ENCODE data around the gene DRP2.
A peak's percentile ranks its signal among the peaks of the same experiment; 100 is the strongest.
"Not testable (repeated sequence)": the region's sequence is repeated elsewhere in the genome, so short reads cannot be mapped to it uniquely, and the experiment has no call there.

The DRP2 gene

GRCh38 chrX:101219116-101219863 lies at the start of gene DRP2:
DRP2 (plus strand) TSS chrX:101219786; CDS start chrX:101231648, 11,862 bp downstream.
- no peak for DNase-seq
- no peak for TF ChIP-seq POLR2A (IDR thresholded peaks at IDR 0.05; ENCODE audit: low read length)
- no peak for TF ChIP-seq GATA1 (IDR thresholded peaks at IDR 0.05; ENCODE audit: low read depth, low read length)

DNA sequence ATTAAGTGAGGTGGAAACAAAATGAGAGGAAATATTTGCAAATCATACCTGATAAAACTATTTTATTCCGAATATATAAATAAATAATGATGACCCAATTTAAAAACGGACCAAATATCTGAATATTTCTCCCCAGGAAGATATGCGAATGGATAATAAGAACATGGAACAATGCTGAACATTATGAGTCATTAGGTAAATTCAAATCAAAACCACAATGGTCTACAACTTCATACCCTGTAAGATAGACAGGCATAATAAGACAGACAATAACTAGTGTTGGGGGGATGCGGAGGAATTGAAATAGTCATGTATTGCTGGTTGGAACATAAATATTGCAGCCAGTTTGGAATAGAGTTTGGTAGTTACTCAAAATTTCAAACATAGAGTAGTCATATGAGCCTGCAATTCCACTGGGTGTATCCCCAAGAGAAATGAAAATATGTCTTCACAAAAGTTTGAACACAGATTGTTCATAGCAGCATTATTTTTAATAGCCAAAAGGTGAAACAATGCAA lies 47.6 kb upstream of the DRP2 start:
- no peak for DNase-seq
- TF ChIP-seq POLR2A (IDR thresholded peaks at IDR 0.05; ENCODE audit: low read length) (no peak), GATA1 (IDR thresholded peaks at IDR 0.05; ENCODE audit: low read depth, low read length) (no peak)

GRCh38 chrX:101176439-101176838 lies 43.1 kb upstream of the DRP2 start:
- TF ChIP-seq GATA1 (IDR thresholded peaks at IDR 0.05; ENCODE audit: low read depth, low read length): no peak
- no peak for TF ChIP-seq POLR2A (IDR thresholded peaks at IDR 0.05; ENCODE audit: low read length)
- no peak for DNase-seq

GRCh38 chrX:101184876-101185275 lies 34.7 kb upstream of the DRP2 start:
- not testable (repeated sequence) for DNase-seq

- DNase-seq: not testable (repeated sequence)
Measured at GRCh38 chrX:101187961-101188360, 31.6 kb upstream of the DRP2 start.

GRCh38 chrX:101190736-101191135 lies 28.9 kb upstream of the DRP2 start:
- TF ChIP-seq GATA1 (IDR thresholded peaks at IDR 0.05; ENCODE audit: low read depth, low read length) (no peak), POLR2A (IDR thresholded peaks at IDR 0.05; ENCODE audit: low read length) (no peak)
- no peak for DNase-seq

DNA sequence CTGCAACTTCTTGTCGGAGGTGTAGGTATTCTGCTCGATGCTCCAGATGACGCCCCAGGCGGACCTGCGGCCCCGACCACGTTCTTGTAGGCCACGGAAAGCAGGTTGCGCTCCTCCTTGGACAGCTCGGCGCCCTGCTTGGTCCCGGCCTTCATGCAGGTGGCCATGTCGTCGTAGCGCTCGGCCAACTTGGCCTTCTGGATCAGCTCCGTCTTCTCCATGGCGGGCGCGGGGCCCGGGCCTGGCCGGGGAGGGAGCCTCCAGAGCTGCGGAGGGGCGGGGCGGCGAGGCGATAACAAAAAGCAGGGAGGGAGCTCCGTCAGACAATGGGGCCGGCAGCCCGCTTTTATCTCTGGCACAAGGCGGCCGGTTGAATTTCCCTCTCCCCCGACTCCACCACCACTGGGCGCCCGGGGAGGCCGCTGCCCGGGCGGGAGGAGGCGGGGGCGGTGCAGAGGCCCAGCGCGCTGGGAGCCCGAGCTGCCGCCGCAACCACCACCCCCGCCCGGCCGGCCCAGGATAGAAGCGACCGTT lies 28.3 kb upstream of the DRP2 start:
- TF ChIP-seq GATA1 (IDR thresholded peaks at IDR 0.05; ENCODE audit: low read depth, low read length): no peak
- TF ChIP-seq POLR2A (IDR thresholded peaks at IDR 0.05; ENCODE audit: low read length): no peak
- peak; percentile 67 to 85 for DNase-seq

DNA sequence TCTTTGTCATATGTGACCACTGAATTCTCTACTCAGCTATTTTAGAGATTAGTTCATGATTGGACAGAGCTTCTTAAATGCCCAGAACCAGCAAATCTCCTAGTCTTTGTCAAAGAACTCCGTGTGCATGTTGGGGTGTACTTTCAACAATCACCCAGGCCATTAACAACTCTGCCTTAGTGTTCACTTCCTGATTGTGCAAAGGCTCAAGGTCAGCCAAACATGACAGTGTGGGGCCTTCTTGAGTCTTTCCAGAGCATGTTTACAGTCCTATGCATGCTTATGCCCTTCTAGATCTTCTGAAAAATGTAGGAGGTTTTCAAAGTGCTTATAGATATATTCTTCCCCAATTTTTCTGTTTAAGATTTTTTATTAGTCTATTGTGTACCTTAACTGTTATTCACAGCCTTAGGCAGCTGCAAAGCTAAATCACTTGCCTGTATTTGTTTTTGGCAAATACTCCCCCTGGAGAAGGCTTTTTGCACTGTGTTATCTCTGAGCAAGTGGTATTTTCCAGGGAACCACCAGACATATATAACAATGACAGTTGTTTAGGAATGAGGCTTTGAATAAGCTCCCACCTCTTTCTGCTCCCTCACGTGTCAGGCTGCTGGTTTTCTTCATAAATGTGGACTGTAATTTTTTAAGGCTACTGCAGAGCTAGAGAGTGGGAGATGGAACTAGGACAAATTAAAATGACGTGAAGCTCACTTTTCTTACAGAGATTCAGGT lies 24.0 kb upstream of the DRP2 start:
- DNase-seq: no peak
- no peak for TF ChIP-seq POLR2A (IDR thresholded peaks at IDR 0.05; ENCODE audit: low read length)

- DNase-seq: no peak
- no peak for TF ChIP-seq GATA1 (IDR thresholded peaks at IDR 0.05; ENCODE audit: low read depth, low read length)
- no peak for TF ChIP-seq POLR2A (IDR thresholded peaks at IDR 0.05; ENCODE audit: low read length)
Measured at GRCh38 chrX:101203761-101204351, 15.7 kb upstream of the DRP2 start.

DNA sequence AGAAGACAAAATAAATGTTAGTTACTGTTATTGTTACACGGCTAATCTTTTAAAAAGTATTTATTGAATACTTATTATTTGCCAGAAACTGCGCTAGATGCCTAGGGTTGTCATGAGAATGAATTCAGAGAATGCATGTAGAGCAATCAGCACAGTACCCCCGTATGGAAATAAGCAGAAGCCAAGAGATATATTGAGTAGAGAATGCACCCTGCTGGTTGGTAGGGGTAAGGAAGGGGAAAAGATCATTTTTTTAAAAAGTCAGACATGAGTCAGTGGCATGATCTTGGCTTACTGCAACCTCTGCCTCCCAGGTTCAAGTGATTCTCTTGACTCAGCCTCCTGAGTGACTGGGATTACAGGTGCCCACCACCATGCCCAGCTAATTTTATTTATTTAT lies 13.1 kb upstream of the DRP2 start:
- DNase-seq: peak; percentile 24 to 26

GRCh38 chrX:101208152-101208905 lies 11.3 kb upstream of the DRP2 start:
- no peak for TF ChIP-seq POLR2A (IDR thresholded peaks at IDR 0.05; ENCODE audit: low read length)
- TF ChIP-seq GATA1 (IDR thresholded peaks at IDR 0.05; ENCODE audit: low read depth, low read length): no peak
- no peak for DNase-seq

More for the DNA sequence above, 13.1 kb upstream of the DRP2 start:
- no peak for TF ChIP-seq POLR2A (IDR thresholded peaks at IDR 0.05; ENCODE audit: low read length)
- TF ChIP-seq GATA1 (IDR thresholded peaks at IDR 0.05; ENCODE audit: low read depth, low read length): no peak

DNA sequence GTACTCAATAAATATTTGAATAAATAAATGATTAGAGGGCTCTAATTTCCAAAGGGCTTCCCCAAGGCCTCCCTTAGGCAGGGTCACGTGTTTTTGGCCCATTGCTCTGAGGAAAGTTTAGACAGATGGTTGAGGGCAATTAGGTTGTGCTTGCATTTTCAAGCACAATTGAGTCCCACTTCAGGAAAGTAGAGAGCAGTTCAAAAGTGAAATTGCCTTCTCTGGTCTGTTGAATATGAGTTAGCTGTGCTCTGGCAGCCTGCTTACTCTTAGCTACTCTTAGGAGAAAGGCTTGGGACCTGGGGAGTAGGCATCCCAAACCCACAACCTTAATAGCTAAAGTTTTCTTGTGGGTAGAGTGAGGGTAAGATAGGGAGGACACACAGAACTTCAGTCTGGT lies 9.0 kb upstream of the DRP2 start:
- DNase-seq: no peak
- TF ChIP-seq GATA1 (IDR thresholded peaks at IDR 0.05; ENCODE audit: low read depth, low read length) (no peak), POLR2A (IDR thresholded peaks at IDR 0.05; ENCODE audit: low read length) (no peak)

DNA sequence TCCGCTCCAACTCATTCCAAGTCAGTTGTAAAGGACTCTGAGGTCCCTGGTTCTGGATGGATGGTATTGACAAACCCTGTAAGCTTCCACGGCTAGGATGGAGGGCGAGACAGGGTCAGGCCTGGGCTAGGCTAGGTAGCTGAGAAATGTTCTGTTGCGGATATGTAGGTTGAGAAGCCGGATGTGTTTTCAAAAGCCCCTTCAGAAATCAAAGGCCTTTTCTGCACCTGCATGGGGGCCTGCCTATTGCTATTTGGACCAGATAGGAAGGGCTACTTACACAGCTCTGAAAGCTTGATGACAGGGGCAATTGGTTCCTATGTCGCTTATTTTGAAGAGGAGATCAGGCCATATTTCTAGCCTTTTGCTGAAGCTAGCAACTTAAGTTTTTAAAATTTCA lies 1.9 kb upstream of the DRP2 start:
- DNase-seq: no peak
- no peak for TF ChIP-seq POLR2A (IDR thresholded peaks at IDR 0.05; ENCODE audit: low read length)
- TF ChIP-seq GATA1 (IDR thresholded peaks at IDR 0.05; ENCODE audit: low read depth, low read length): no peak

- no peak for DNase-seq
- TF ChIP-seq POLR2A (IDR thresholded peaks at IDR 0.05; ENCODE audit: low read length): no peak
- TF ChIP-seq GATA1 (IDR thresholded peaks at IDR 0.05; ENCODE audit: low read depth, low read length): no peak
Measured at GRCh38 chrX:101219864-101220346, 319 bp downstream of the DRP2 start.
